ENCODE results near the gene PSTK.

PSTK gene

GRCh38 chr10:123019941-123020703 is 39.9 kb downstream of the PSTK start:
- DNase-seq: no peak

DNA sequence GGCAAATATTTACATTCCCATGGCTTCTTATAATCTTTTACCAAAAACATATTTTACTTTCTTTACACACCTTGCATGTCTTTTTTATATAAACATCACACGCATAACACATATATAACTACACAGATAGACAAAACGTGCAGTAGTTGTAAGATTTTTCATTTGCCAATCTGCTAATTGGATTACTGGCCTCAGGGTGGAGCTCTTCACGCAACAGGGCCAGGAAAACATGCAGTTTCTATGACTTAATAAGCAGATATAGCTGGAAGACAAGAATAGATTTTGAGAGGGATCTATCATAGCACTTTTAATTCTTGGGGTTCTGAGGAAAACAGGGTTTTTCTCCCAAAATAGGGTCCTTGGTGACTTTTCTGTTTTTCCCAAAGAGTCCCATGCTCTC is 41.3 kb downstream of the PSTK start:
- DNase-seq: no peak

DNA sequence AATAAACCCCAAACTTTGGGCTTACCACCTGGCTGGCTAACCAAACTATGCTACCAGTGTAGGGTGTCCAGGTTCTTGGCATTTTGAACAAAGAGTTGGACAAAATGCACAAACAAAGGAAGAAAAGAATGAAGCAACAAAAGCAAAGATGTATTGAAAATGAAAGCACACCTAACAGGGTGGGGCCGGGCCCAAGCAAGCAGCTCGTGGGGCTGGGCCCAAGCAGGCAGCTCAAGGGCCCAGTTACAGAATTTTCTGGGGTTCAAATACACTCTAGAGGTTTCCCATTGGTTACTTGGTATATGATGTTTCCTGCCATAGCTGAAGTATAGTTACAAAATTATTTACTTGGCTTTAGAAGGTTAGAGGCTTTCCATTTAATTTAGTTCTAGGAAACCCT is 44.3 kb downstream of the PSTK start:
- no peak for DNase-seq

GRCh38 chr10:123026302-123026701 is 46.1 kb downstream of the PSTK start:
- DNase-seq: no peak

DNA sequence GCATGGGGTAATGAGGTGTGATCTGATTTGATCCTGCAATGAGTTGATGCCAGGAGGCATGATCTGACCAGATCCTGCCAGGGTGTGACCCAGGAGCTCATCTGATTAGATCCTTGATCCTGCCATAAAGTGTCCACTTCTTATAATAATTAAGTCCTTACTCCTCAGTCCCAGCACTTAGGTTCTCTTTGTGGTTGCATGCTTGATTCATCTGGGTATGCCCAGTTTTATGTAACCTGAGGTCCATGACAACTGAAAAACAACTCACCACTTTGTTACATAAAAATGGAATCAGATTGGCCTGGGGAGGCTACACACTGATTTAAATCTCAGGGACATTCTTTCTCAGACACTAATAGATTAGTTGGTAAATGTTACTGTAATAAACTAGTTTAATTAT is 47.7 kb downstream of the PSTK start:
- no peak for DNase-seq

DNA sequence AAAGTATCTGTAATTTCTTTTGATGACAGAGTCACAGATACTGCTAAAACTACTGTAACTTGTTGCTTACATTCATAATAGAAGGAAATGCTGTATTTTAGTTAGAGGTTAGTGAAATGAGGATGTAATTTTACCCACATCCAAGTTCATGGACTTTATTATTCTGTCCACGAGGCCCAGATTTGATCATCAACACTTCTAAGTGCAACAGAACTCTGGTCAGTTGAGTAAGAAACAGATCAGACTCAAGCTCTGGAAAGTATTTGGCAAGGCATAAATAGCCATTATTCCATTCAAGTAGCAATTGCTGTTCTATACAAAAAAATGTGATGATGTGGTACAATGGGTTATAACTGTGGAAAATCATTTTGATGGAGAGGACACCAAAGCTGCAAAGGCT is 50.9 kb downstream of the PSTK start:
- DNase-seq: no peak

GRCh38 chr10:123034332-123034731 is 54.1 kb downstream of the PSTK start:
- no peak for DNase-seq

DNA sequence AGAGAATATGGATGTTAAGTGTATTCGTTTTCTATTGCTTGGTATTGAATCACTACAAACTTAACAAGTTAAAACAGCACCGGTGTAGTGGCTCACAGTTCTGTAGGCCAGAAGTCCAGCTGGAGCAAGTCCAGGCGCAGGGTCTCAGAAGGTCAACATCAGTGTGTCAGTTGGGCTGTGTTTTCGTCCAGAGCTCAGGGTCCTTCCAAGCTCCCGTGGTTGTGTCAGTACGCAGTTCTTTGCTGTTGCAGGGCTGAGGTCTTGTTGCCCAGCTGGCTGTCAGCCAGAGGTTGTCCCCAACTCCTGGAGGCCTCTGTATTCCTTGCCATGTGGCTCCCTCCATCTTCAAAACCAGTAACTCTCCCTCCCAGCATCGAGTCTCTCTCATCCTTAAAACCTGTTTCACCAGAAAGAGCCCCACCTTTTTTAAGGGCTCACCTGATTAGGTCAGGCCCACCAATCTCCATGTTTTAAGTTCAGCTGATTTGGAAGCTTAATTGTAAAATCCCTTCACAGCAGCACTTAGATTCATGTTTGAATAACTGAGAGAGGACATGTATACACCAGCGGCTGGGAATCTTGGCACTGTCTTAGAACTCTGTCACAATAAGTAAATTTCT is 55.4 kb downstream of the PSTK start:
- DNase-seq: no peak

DNA sequence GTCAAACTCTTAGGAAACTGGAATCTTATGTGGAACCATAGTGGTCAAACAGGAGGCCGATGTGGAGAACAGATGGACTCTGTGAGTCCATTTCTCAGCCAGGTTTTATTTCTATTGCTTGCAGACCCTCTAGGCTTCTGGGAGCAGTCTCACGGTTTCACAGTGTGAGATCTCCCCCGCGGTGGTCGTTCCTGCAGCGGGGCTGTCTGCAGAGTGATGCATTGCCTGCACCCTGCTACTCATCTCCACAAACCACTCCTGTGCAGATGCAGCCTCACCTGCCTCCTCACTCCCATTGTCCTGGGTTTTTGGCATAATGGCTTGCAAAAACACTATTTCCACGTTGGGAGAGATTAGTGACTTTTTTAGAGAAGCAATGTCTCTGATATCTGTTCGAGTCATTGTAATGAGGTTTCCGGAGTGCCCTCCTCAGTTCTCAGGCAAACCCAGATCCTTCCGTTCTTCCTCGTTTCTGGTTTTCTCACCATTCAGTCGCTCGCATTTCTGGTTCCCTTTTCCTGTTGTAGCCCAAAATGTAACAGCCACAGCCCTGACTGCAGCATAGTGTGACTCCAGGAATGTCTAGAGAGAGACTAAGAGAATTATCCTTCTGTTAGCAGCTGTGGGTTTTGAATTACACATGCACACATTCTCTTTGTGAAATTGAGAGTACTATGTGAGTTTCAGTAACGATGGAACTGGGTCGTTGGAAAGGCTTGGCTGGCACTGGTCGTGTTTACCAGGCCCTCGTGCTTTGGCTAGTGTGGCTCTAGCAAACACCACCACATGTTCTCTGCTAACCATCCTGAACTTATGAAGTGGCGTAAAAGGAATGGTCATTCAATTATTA is 58.8 kb downstream of the PSTK start:
- no peak for DNase-seq

DNA sequence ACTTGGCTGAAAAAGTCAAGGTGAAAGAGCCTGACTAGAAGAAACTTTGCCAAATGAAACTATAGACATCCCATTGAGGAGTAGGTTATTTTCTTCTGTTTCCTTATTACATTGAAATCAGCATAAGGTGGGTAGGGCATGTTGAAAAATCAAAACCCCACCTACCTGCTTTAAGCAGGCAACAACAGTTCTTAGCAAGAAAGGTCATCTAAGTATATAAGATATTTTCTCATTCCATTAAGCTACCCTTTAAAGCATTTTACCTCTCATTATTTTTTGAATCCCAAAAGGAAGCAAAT is 59.4 kb downstream of the PSTK start:
- no peak for DNase-seq

Measured in CD4-positive, alpha-beta T cell treated with Interleukin-1 beta for 1 hour (primary cell).